H4 (cell line): ENCODE data around the gene USP6NL. TPM values are rescaled to one million over a fixed set of nuclear protein-coding genes. Genes with fewer than 3 reads are reported as not detected.
A peak's percentile ranks its signal among the peaks of the same experiment; 100 is the strongest.
"Not testable (repeated sequence)": the region's sequence is repeated elsewhere in the genome, so short reads cannot be mapped to it uniquely, and the experiment has no call there.

Source experiments
- DNase-seq: peaks from one replicate; pipeline ENCODE4 v3.0.0-alpha.2; 2015; ENCODE audit warnings: low spot score
- total RNA-seq: library from RNA; depleted of rRNA; stranded (reverse); fragments of >200 nt; shearing (Covaris generic); gene quantifications from 2 replicates; pipeline ENCODE4 v1.2.3, GENCODE V29; 2014; rRNA removed

USP6NL gene
- 5.6 and 9.6 TPM in 2 replicates for total RNA-seq

GRCh38 chr10:11611248-11612020 is at the start of gene USP6NL:
USP6NL (minus strand) TSS chr10:11611650; CDS start chr10:11597634, 14,016 bp downstream.
- DNase-seq, result peak; percentile 56

GRCh38 chr10:11658801-11659368 is 47.4 kb upstream of the USP6NL start:
- DNase-seq, result no peak

GRCh38 chr10:11655836-11656235 is 44.4 kb upstream of the USP6NL start:
- DNase-seq, result no peak

GRCh38 chr10:11654659-11655058 is 43.2 kb upstream of the USP6NL start:
- DNase-seq, result no peak

GRCh38 chr10:11653758-11654471 is 42.5 kb upstream of the USP6NL start:
- DNase-seq, result no peak

- DNase-seq, result no peak
Observed at GRCh38 chr10:11647676-11648075, 36.2 kb upstream of the USP6NL start.

- DNase-seq, result no peak
Observed at GRCh38 chr10:11646450-11646849, 35.0 kb upstream of the USP6NL start.

GRCh38 chr10:11643039-11643438 is 31.6 kb upstream of the USP6NL start:
- DNase-seq, result no peak

- no peak for DNase-seq
Observed at GRCh38 chr10:11642566-11642965, 31.1 kb upstream of the USP6NL start.

- DNase-seq, result no peak
Observed at GRCh38 chr10:11639849-11640764, 28.7 kb upstream of the USP6NL start.

- no peak for DNase-seq
Observed at GRCh38 chr10:11639362-11639761, 27.9 kb upstream of the USP6NL start.

GRCh38 chr10:11638055-11638698 is 26.7 kb upstream of the USP6NL start:
- DNase-seq, result no peak

- DNase-seq, result no peak
Observed at GRCh38 chr10:11636697-11637303, 25.4 kb upstream of the USP6NL start.

- DNase-seq, result no peak
Observed at GRCh38 chr10:11631890-11632587, 20.6 kb upstream of the USP6NL start.

GRCh38 chr10:11631291-11631690 is 19.8 kb upstream of the USP6NL start:
- no peak for DNase-seq

GRCh38 chr10:11629731-11630130 is 18.3 kb upstream of the USP6NL start:
- DNase-seq, result no peak

GRCh38 chr10:11627941-11628340 is 16.5 kb upstream of the USP6NL start:
- not testable (repeated sequence) for DNase-seq

- no peak for DNase-seq
Observed at GRCh38 chr10:11626071-11626470, 14.6 kb upstream of the USP6NL start.

- DNase-seq, result no peak
Observed at GRCh38 chr10:11625019-11625735, 13.7 kb upstream of the USP6NL start.
